Brain microvascular endothelial cell (primary cell): ENCODE results near the gene ADAMTSL1.

Source experiments
- DNase-seq: peaks from one replicate; pipeline ENCODE4 v3.0.0-alpha.2; 2020
- H3K27ac ChIP-seq: fragments of 250-450 bp; sonication (Bioruptor Pico); 2 replicates; pipeline ENCODE4 v1.5.1; 2020; ENCODE audit warnings: mild to moderate bottlenecking, moderate library complexity
- H3K27me3 ChIP-seq: fragments of 250-450 bp; sonication (Bioruptor Pico); replicated peaks from 2 replicates; pipeline ENCODE4 v1.5.1; 2020; ENCODE audit warnings: mild to moderate bottlenecking
- H3K36me3 ChIP-seq: fragments of 250-450 bp; sonication (Bioruptor Pico); replicated peaks from 2 replicates; pipeline ENCODE4 v1.5.1; 2020; ENCODE audit warnings: mild to moderate bottlenecking
- H3K4me3 ChIP-seq: 2 replicates; pipeline ENCODE4 v1.5.1; 2011; ENCODE audit warnings: low read depth, mild to moderate bottlenecking, control low read depth, low read length, moderate library complexity
- in situ Hi-C: cut with HindIII; loops from 2 replicates; pipeline ENCODE4 v1.10.0; 2017; ENCODE audit warnings: low sequenced_read_pairs, low pct_ligation_motif_present
- TF ChIP-seq, protein P1 (sequence below): IDR thresholded peaks from 2 replicates; pipeline ENCODE4 v1.5.1; 2011; ENCODE audit warnings: low read depth, mild to moderate bottlenecking, moderate library complexity, low read length, control low read depth, inconsistent platforms; ENCODE audit errors: missing control alignments

ADAMTSL1 gene

DNA sequence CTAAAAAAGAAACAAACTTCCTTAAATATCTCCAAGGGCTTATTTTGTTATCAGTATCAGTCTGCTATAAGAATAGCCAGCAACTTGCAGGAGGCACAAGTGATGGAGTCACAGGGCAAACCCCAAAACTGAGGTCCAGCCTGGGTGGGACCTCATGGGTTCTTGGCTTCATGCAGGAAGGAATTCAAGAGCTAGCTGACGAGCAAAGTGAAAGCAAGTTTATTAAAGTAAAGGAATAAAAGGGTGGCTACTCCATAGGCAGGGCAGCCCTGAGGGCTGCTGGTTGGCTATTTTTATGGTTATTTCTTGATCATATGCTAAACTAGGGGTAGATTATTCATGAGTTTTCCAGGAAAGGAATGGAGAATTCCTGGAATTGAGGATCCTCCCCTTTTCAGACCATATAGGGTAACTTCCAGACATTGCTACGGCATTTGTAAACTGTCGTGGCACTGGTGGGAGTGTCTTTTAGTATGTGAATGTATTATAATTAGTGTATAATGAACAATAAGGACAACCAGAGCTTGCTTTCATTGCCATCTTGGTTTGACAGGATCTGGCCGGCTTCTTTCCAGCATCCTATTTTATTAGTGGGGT lies 231.9 kb downstream of the ADAMTSL1 start:
- TF ChIP-seq, protein P1, sequence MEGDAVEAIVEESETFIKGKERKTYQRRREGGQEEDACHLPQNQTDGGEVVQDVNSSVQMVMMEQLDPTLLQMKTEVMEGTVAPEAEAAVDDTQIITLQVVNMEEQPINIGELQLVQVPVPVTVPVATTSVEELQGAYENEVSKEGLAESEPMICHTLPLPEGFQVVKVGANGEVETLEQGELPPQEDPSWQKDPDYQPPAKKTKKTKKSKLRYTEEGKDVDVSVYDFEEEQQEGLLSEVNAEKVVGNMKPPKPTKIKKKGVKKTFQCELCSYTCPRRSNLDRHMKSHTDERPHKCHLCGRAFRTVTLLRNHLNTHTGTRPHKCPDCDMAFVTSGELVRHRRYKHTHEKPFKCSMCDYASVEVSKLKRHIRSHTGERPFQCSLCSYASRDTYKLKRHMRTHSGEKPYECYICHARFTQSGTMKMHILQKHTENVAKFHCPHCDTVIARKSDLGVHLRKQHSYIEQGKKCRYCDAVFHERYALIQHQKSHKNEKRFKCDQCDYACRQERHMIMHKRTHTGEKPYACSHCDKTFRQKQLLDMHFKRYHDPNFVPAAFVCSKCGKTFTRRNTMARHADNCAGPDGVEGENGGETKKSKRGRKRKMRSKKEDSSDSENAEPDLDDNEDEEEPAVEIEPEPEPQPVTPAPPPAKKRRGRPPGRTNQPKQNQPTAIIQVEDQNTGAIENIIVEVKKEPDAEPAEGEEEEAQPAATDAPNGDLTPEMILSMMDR: no peak
- Histone ChIP-seq H3K27me3 (no peaks in the 10 kb centered on the region), H3K4me3 (no peak overlapping the region), H3K27ac (no peak overlapping the region), H3K36me3 (peaks cover 6% of the 10 kb centered on the region)
- in situ Hi-C loops: no loop called here
- DNase-seq: no peak

DNA sequence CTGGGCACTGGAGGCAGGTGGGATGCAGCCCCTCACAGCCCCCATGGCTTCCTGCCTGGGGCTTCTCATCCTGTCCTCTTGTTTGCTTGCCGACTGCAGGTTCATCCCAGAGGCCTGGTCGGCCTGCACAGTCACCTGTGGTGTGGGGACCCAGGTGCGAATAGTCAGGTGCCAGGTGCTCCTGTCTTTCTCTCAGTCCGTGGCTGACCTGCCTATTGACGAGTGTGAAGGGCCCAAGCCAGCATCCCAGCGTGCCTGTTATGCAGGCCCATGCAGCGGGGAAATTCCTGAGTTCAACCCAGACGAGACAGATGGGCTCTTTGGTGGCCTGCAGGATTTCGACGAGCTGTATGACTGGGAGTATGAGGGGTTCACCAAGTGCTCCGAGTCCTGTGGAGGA lies 232.7 kb downstream of the ADAMTSL1 start:
- Histone ChIP-seq H3K36me3 (peaks cover 6% of the 10 kb centered on the region), H3K27me3 (no peaks in the 10 kb centered on the region), H3K27ac (no peak overlapping the region), H3K4me3 (no peak overlapping the region)
- TF ChIP-seq, protein P1: no peak
- DNase-seq: no peak
- in situ Hi-C loops: no loop called here

DNA sequence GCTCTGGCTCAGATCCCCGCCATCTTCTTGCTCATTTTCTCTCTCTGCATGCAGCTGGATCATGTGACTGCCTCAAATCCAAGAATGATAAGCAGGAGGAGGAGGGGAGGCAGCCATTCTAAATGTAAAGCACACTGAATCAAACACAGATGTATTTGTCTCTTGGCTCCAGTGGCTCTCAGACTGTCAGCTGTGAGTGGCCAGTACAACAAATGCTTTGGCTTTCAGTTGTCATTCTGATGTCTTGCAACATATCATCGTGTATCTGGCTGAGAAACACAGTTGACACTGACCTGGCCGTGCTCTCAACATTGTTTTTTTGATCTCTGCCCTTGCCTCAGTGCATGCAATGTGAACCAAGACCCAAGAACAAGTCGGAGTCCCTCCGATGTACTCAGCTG lies 233.1 kb downstream of the ADAMTSL1 start:
- Histone ChIP-seq H3K27ac (no peak overlapping the region), H3K36me3 (peaks cover 6% of the 10 kb centered on the region), H3K27me3 (no peaks in the 10 kb centered on the region), H3K4me3 (no peak overlapping the region)
- no peak for DNase-seq
- TF ChIP-seq, protein P1: no peak
- in situ Hi-C loops: no loop called here

DNA sequence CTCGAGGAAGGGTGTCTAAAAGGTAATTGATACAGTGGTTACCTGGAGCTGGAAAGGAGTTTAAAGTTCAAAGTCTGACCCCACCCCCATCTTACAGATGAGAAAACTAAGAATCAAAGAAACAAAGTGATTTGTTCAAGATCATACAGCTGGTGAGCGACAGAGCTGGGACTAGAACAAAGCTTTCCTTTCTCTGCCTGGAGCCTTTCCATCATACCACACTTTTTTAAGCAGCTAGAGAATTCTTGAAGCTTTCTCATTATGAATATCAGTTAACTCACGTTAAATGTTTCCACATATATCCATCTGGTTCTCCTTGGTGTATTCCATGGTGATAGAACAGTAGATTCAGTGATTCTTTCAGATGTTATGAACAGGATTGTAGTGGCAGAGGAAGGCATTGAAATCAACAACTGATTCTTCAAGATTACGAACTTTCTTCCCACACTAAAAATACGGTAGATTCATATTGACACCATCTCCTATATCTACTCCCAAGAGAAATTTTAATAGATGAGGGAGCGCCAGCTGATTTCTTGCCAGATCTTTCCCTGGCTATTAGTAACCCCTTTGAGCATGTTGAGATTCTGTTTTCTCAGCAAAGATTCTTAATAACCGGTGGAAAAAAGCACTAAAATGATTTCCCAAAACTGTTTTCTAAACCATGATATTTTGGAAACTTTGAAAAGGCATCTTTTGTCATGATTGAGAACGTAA lies 233.7 kb downstream of the ADAMTSL1 start:
- H3K27me3 ChIP-seq: no peaks in the 10 kb centered on the region
- H3K4me3 ChIP-seq: no peak overlapping the region
- in situ Hi-C loops: no loop called here
- H3K36me3 ChIP-seq: peaks cover 6% of the 10 kb centered on the region
- DNase-seq: no peak
- TF ChIP-seq, protein P1: no peak
- no peak overlapping the region for H3K27ac ChIP-seq

DNA sequence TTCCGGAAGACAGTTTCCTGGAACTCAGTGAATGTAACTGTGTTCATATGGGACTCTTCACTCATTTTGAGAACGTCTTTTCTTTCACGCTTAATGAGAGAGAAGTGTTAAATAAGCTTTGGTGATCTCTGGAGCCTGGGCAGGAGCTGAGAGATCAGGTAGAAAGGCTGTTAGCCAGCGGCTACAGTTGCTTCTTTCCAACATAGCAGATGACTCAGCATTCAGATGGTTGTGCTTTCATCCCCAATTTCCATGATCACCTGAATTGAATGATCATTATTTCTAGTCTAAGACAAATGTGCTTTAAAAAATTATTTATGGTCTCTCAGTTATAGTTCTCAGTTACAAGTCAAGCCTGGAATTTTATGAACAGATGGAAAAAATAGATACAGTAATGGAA lies 234.5 kb downstream of the ADAMTSL1 start:
- Histone ChIP-seq H3K36me3 (peaks cover 6% of the 10 kb centered on the region), H3K27me3 (no peaks in the 10 kb centered on the region), H3K27ac (no peak overlapping the region), H3K4me3 (no peak overlapping the region)
- no peak for DNase-seq
- TF ChIP-seq, protein P1: no peak
- in situ Hi-C loops: no loop called here
